Right cardiac atrium (tissue), 5 donors: ENCODE results near the gene TCF15. TPM values are rescaled to one million over a fixed set of nuclear protein-coding genes. Genes with fewer than 3 reads are reported as not detected.

Experiments used
- ATAC-seq, 2 donors: fragments of 200-7000 bp; cut with Tn5 transposase; one replicate each; pipeline versions ENCODE4 v1.8.0 to v1.9.1; 2020; ENCODE audit warnings: moderate library complexity in 2 of 2, mild to moderate bottlenecking in 1 of 2
- DNase-seq, 3 donors: peaks; one replicate each; pipeline ENCODE4 v3.0.0-alpha.2; 2020
- H3K27ac ChIP-seq: one replicate; pipeline ENCODE4 v1.5.1; 2013; ENCODE audit warnings: mild to moderate bottlenecking, low read length, control low read depth, moderate library complexity
- H3K27me3 ChIP-seq: one replicate; pipeline ENCODE4 v1.6.1; 2013; ENCODE audit not compliant: control insufficient read depth, insufficient read depth
- H3K4me1 ChIP-seq: one replicate; pipeline ENCODE4 v1.6.1; 2013; ENCODE audit warnings: low read length; ENCODE audit not compliant: control insufficient read depth, insufficient read depth
- H3K4me3 ChIP-seq: one replicate; pipeline ENCODE4 v1.5.1; 2013; ENCODE audit warnings: low read length, control low read depth
- H3K9me3 ChIP-seq: one replicate; pipeline ENCODE4 v1.6.1; 2013; ENCODE audit warnings: low read length; ENCODE audit not compliant: control insufficient read depth
- WGBS: extraction: QIAGEN DNeasy Blood & Tissue Kit; methylation state at CpG from one replicate; pipeline ENCODE4 v1.1.7; 2013; 5-methylcytosine and 5-hydroxymethylcytosine counted together
- intact Hi-C, 4 donors: fragments of 100-400 bp; cut with DNase I; formaldehyde crosslinking; loops; one replicate each; pipeline versions ENCODE4 v1.11.0 to v1.14.0; 2022 to 2023
- polyA plus RNA-seq: library from polyadenylated mRNA; stranded (reverse); fragments of 200-250 nt; gene quantifications from one replicate; pipeline ENCODE4 v1.2.3, GENCODE V29; 2013
- total RNA-seq, 4 donors: library from RNA; stranded (reverse); fragmentation: NEBNext Ultra II Directional; extraction: Animal tissue kit (Norgen Biotek cat#: 25700); gene quantifications; one replicate each; pipeline ENCODE4 v1.2.1, GENCODE V29; 2021
- donor health status: healthy with polysubstance abuse.
- donor health status: DM: no; HTN: yes; CAD: no.
- donor health status: DM: no; HTN: no; CAD: no.
- donor health status: DM: no; HTN: yes; CAD: no; lungs with severe emphysema.
- donor health status: DM: yes; HTN: yes; CAD: no.

The TCF15 gene
- total and polyA plus RNA-seq, 5 donors = 4.0 to 9.3 (median 7.4) TPM

- Histone ChIP-seq H3K4me3 (peak overlapping the region; percentile 69), H3K9me3 (no peaks in the 10 kb centered on the region), H3K4me1 (peaks cover 13% of the 10 kb centered on the region), H3K27ac (peak overlapping the region; percentile 61), H3K27me3 (no peaks in the 10 kb centered on the region)
- 11% methylated on average over 53 of the region's 54 CpGs for WGBS
- intact Hi-C loops = no loop called here
- no peak for ATAC-seq
- no peak for DNase-seq
Observed at GRCh38 chr20:609371-609964, 641 bp downstream of the TCF15 start.

GRCh38 chr20:608970-609369 lies 1.1 kb downstream of the TCF15 start:
- intact Hi-C loops = no loop called here
- ATAC-seq = no peak
- Histone ChIP-seq H3K27ac (peak overlapping the region; percentile 61), H3K4me3 (peak overlapping the region; percentile 69), H3K4me1 (peaks cover 13% of the 10 kb centered on the region), H3K27me3 (no peaks in the 10 kb centered on the region), H3K9me3 (no peaks in the 10 kb centered on the region)
- 75% methylated on average over 8 of the region's 8 CpGs for WGBS
- no peak for DNase-seq

- H3K9me3 ChIP-seq = no peaks in the 10 kb centered on the region
- DNase-seq = no peak
- no peaks in the 10 kb centered on the region for H3K27me3 ChIP-seq
- no peak for ATAC-seq
- WGBS = 75% methylated on average over 6 of the region's 6 CpGs
- H3K27ac ChIP-seq = peak overlapping the region; percentile 61
- intact Hi-C loops = no loop called here
- H3K4me1 ChIP-seq = peaks cover 13% of the 10 kb centered on the region
- peak overlapping the region; percentile 69 for H3K4me3 ChIP-seq
Observed at GRCh38 chr20:607476-607875, 2.6 kb downstream of the TCF15 start.

- intact Hi-C loops = no loop called here
- Histone ChIP-seq H3K4me3 (no peak overlapping the region), H3K9me3 (no peaks in the 10 kb centered on the region), H3K4me1 (peaks cover 12% of the 10 kb centered on the region), H3K27ac (peak overlapping the region; percentile 93), H3K27me3 (no peaks in the 10 kb centered on the region)
- no peak for ATAC-seq
- no peak for DNase-seq
- 67% methylated on average over 5 of the region's 5 CpGs for WGBS
Observed at GRCh38 chr20:605237-605636, 4.9 kb downstream of the TCF15 start.

- peak; percentile 39 to 45 for ATAC-seq
Observed at GRCh38 chr20:603116-603640, 6.9 kb downstream of the TCF15 start.

GRCh38 chr20:602111-602970 lies 7.8 kb downstream of the TCF15 start:
- H3K4me3 ChIP-seq = no peak overlapping the region
- H3K4me1 ChIP-seq = peaks cover 12% of the 10 kb centered on the region
- H3K27me3 ChIP-seq = no peaks in the 10 kb centered on the region
- ATAC-seq (peak; percentile 83 to 87), DNase-seq (peak; percentile 49 to 88 (median 83))
- intact Hi-C loops = loop anchor here in 1 of 4 donors (5.0 kb wide), 1 partner anchor 35 kb away; no protein-coding TSS in a partner anchor
- WGBS = 26% methylated on average over 8 of the region's 8 CpGs
- H3K9me3 ChIP-seq = no peaks in the 10 kb centered on the region
- peak overlapping the region; percentile 91 for H3K27ac ChIP-seq

More at GRCh38 chr20:603116-603640, 6.9 kb downstream of the TCF15 start:
- peak in 2 of 3 donors; percentile 66 to 71 for DNase-seq
- no peaks in the 10 kb centered on the region for H3K9me3 ChIP-seq
- 40% methylated on average over 8 of the region's 8 CpGs for WGBS
- peaks cover 12% of the 10 kb centered on the region for H3K4me1 ChIP-seq
- intact Hi-C loops = loop anchor here in 1 of 4 donors (5.0 kb wide), 1 partner anchor 36 kb away; no protein-coding TSS in a partner anchor
- H3K27ac ChIP-seq = peak overlapping the region; percentile 74
- H3K27me3 ChIP-seq = no peaks in the 10 kb centered on the region
- H3K4me3 ChIP-seq = no peak overlapping the region

- intact Hi-C loops = loop anchor here in 1 of 4 donors (5.0 kb wide), 1 partner anchor 33 kb away; no protein-coding TSS in a partner anchor
- 93% methylated on average over 6 of the region's 6 CpGs for WGBS
- no peaks in the 10 kb centered on the region for H3K27me3 ChIP-seq
- DNase-seq = no peak
- no peak overlapping the region for H3K4me3 ChIP-seq
- no peak for ATAC-seq
- H3K9me3 ChIP-seq = no peaks in the 10 kb centered on the region
- H3K4me1 ChIP-seq = peaks cover 8% of the 10 kb centered on the region
- no peak overlapping the region for H3K27ac ChIP-seq
Observed at GRCh38 chr20:600736-601135, 9.4 kb downstream of the TCF15 start.

GRCh38 chr20:600141-600540 lies 10.0 kb downstream of the TCF15 start:
- WGBS = 97% methylated on average over 2 of the region's 2 CpGs
- intact Hi-C loops = loop anchor here in 1 of 4 donors (5.0 kb wide), 1 partner anchor 33 kb away; no protein-coding TSS in a partner anchor
- H3K27ac ChIP-seq = no peak overlapping the region
- H3K4me3 ChIP-seq = no peak overlapping the region
- H3K27me3 ChIP-seq = no peaks in the 10 kb centered on the region
- peaks cover 2% of the 10 kb centered on the region for H3K4me1 ChIP-seq
- no peaks in the 10 kb centered on the region for H3K9me3 ChIP-seq
- ATAC-seq = no peak
- no peak for DNase-seq

GRCh38 chr20:598133-598850 lies 11.8 kb downstream of the TCF15 start:
- Histone ChIP-seq H3K9me3 (no peaks in the 10 kb centered on the region), H3K4me3 (no peak overlapping the region), H3K27ac (no peak overlapping the region), H3K27me3 (no peaks in the 10 kb centered on the region), H3K4me1 (peaks cover 2% of the 10 kb centered on the region)
- no peak for ATAC-seq
- DNase-seq = no peak
- 73% methylated on average over 13 of the region's 13 CpGs for WGBS
- intact Hi-C loops = no loop called here

- H3K27me3 ChIP-seq = no peaks in the 10 kb centered on the region
- 96% methylated on average over 2 of the region's 2 CpGs for WGBS
- H3K4me3 ChIP-seq = no peak overlapping the region
- intact Hi-C loops = no loop called here
- no peak for DNase-seq
- peaks cover 2% of the 10 kb centered on the region for H3K4me1 ChIP-seq
- H3K9me3 ChIP-seq = no peaks in the 10 kb centered on the region
- ATAC-seq = no peak
- H3K27ac ChIP-seq = no peak overlapping the region
Observed at GRCh38 chr20:597560-597959, 12.5 kb downstream of the TCF15 start.
